Activated CD8-positive, alpha-beta memory T cell treated with anti-CD3 and anti-CD28 coated beads, Interleukin-2, amount 10 ng/mL, durations not matched to agents 7 days and 5 days (primary cell): ENCODE results near the gene PCED1B. TPM values are rescaled to one million over a fixed set of nuclear protein-coding genes. Genes with fewer than 3 reads are reported as not detected.

Experiments
- ATAC-seq: fragments of 150-1000 bp; cut with Tn5 transposase; one replicate; pipeline ENCODE4 v1.10.0; 2021; ENCODE audit warnings: moderate library complexity
- CTCF ChIA-PET: fragments of 350-600 bp; sonication (Branson Sonifier 250); formaldehyde crosslinking; loops from one replicate; lab custom pipeline; 2021; ENCODE audit warnings: antibody characterized with exemption; lab: Charles Lee
- DNase-seq: peaks from one replicate; pipeline ENCODE4 v3.0.0-alpha.2; 2020
- H3K27ac Mint-ChIP-seq: one replicate; pipeline ENCODE4 v1.8.0; 2021; ENCODE audit warnings: mild to moderate bottlenecking, mixed read lengths
- H3K27me3 Mint-ChIP-seq: one replicate; pipeline ENCODE4 v1.8.0; 2021; ENCODE audit warnings: mixed read lengths
- H3K36me3 Mint-ChIP-seq: one replicate; pipeline ENCODE4 v1.8.0; 2021; ENCODE audit warnings: mild to moderate bottlenecking, mixed read lengths
- H3K4me1 Mint-ChIP-seq: one replicate; pipeline ENCODE4 v1.8.0; 2021; ENCODE audit warnings: mixed read lengths
- H3K4me3 Mint-ChIP-seq: one replicate; pipeline ENCODE4 v1.8.0; 2021; ENCODE audit warnings: mild to moderate bottlenecking, moderate library complexity, mixed read lengths
- H3K9me3 Mint-ChIP-seq: one replicate; pipeline ENCODE4 v1.8.0; 2022; ENCODE audit warnings: low read depth, mixed read lengths
- total RNA-seq, 2 experiments: library from RNA; stranded (reverse); gene quantifications; one replicate each; pipeline ENCODE4 v1.2.3, GENCODE V29; 2021

The PCED1B gene
- total RNA-seq, 2 experiments from 2014 or later: 44.3 to 63.2 TPM

DNA sequence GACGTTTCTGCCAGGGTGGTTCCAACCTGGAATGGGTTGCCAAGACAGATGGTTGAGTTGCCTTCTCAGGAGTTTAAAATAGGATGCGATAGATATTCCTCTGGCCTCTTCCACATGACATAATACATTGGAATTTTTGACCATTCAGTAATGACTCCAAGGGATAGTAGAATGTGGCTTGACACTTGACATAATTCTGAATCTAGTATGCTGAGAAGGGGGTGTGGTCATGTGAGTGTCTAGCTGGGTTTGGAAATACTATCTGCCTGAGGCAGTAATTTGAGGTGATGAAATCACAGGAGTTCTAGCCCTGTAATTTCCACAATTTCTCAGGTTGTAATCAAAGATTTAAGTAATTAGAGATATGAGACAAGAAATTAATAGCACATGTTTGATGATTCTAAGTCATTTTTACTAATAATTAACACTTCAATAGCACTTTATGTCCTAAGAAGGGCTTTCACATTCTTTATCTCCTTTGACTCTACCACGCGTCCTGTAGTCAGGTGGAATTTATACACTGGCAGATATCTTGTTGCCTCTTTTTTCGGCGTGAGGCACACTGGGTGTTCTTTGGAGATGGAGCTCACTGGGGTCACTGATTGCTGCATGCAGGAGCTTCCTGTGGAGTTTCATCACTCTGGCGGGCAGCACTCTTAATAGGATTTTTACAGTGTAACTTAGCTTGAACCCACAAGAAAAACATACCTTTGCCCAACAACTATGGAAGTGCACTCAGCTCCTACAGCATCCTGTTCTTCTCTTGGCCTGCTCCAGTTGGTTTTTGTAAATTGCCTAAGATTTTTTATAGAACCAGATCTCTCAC, 3.6 kb downstream of the PCED1B start:
- H3K27ac Mint-ChIP-seq: peak overlapping the region; percentile 0

DNA sequence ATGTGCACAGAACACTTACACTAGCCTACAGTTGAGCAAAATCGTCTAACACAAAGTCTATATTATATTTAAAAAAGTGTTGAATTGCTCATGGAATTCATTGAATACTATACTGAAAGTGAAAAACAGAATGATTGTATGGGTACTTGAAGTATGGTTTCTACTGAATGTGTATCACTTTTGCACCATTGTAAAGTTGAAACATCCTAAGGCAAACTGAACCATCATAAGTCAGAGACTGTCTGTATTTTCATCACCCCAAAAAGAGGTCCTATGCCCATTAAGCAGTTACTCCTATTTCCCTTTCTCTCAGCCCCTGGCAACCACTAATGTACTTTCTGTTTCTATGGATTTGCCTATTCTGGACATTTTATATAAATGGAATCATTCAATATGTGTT, 4.8 kb downstream of the PCED1B start:
- no peaks in the 10 kb centered on the region for H3K9me3 Mint-ChIP-seq
- no peak for ATAC-seq
- DNase-seq: no peak
- H3K27me3 Mint-ChIP-seq: no peaks in the 10 kb centered on the region
- H3K36me3 Mint-ChIP-seq: peaks cover 3% of the 10 kb centered on the region
- peak overlapping the region; percentile 61 for H3K4me3 Mint-ChIP-seq
- CTCF ChIA-PET: interaction anchor here (1.0 to 2.7 kb wide), 6 partner anchors 110 to 314 kb away, joined by 3 to 11 read pairs (median 9); no protein-coding TSS in a partner anchor
- H3K27ac Mint-ChIP-seq: peak overlapping the region; percentile 84
- H3K4me1 Mint-ChIP-seq: peaks cover 58% of the 10 kb centered on the region

More for the DNA sequence above, 3.6 kb downstream of the PCED1B start:
- peaks cover 5% of the 10 kb centered on the region for H3K36me3 Mint-ChIP-seq
- H3K9me3 Mint-ChIP-seq: no peaks in the 10 kb centered on the region
- ATAC-seq (no peak), DNase-seq (no peak)
- CTCF ChIA-PET: interaction anchor here (0.6 to 2.4 kb wide), 5 partner anchors 12 to 1117 kb away, joined by 3 to 10 read pairs (median 4); no protein-coding TSS in a partner anchor
- peaks cover 68% of the 10 kb centered on the region for H3K4me1 Mint-ChIP-seq
- H3K27me3 Mint-ChIP-seq: no peaks in the 10 kb centered on the region
- no peak overlapping the region for H3K4me3 Mint-ChIP-seq

DNA sequence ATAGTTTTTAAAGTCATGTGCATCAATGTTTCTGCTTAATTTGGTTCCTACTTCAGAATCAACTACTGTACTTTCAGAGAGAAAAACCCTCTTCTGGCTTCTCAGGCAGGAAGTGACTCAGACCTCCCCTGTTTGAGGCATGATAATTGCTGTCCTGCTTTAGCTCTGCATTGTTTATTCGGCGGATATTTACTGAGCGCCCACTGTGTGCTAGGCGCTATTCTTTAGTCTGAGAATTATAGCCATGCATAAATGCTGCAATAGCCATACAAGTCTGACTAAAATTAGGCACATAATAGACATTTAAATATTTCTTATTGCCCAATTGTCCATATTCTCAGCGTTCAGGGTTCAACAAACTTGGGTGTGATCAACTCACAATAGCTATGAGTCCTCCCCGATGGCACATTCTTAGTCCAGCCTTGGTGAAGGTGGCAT, 6.4 kb downstream of the PCED1B start:
- DNase-seq: peak; percentile 79
- H3K4me3 Mint-ChIP-seq: peak overlapping the region; percentile 61
- peaks cover 11% of the 10 kb centered on the region for H3K36me3 Mint-ChIP-seq
- peak; percentile 96 for ATAC-seq
- CTCF ChIA-PET: interaction anchor here (0.8 to 2.7 kb wide), 11 partner anchors 12 to 312 kb away, joined by 3 to 11 read pairs (median 3); no protein-coding TSS in a partner anchor
- peak overlapping the region; percentile 84 for H3K27ac Mint-ChIP-seq
- peaks cover 54% of the 10 kb centered on the region for H3K4me1 Mint-ChIP-seq
- no peaks in the 10 kb centered on the region for H3K27me3 Mint-ChIP-seq
- H3K9me3 Mint-ChIP-seq: peaks cover 4% of the 10 kb centered on the region

DNA sequence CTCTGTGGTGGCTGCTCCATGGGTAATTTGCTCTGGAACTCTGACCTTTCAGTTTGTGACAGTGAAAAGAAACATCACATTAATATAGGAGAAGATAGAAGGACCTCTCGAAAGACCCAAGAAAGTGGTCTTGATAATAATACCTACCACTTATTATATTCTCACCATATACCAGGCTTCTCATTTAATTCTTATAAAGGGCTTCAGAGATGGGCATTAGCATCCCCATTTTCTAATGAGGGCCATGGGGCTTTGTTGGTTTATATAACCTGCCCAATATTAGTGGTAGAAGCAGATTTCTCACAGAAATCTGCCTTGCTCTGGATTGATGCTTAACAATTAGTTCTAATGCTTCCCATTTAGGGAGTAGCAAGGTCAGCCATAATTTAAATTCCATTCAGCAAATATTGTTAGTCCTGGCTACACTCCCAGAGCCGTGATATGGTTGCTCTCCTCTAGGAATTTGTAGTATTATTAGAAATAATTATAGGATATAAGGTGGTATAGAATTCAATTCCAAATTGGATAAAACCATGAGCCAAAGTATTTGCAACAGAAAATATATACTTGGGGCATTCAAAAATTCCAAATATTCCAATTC, 7.8 kb downstream of the PCED1B start:
- peaks cover 42% of the 10 kb centered on the region for H3K4me1 Mint-ChIP-seq
- H3K27ac Mint-ChIP-seq: no peak overlapping the region
- no peak for ATAC-seq
- peaks cover 15% of the 10 kb centered on the region for H3K36me3 Mint-ChIP-seq
- no peak overlapping the region for H3K4me3 Mint-ChIP-seq
- no peaks in the 10 kb centered on the region for H3K27me3 Mint-ChIP-seq
- no peak for DNase-seq
- peaks cover 4% of the 10 kb centered on the region for H3K9me3 Mint-ChIP-seq
- CTCF ChIA-PET: interaction anchor here (1.0 to 1.3 kb wide), 3 partner anchors 18 to 25 kb away, joined by 3 to 4 read pairs (median 3); no protein-coding TSS in a partner anchor

DNA sequence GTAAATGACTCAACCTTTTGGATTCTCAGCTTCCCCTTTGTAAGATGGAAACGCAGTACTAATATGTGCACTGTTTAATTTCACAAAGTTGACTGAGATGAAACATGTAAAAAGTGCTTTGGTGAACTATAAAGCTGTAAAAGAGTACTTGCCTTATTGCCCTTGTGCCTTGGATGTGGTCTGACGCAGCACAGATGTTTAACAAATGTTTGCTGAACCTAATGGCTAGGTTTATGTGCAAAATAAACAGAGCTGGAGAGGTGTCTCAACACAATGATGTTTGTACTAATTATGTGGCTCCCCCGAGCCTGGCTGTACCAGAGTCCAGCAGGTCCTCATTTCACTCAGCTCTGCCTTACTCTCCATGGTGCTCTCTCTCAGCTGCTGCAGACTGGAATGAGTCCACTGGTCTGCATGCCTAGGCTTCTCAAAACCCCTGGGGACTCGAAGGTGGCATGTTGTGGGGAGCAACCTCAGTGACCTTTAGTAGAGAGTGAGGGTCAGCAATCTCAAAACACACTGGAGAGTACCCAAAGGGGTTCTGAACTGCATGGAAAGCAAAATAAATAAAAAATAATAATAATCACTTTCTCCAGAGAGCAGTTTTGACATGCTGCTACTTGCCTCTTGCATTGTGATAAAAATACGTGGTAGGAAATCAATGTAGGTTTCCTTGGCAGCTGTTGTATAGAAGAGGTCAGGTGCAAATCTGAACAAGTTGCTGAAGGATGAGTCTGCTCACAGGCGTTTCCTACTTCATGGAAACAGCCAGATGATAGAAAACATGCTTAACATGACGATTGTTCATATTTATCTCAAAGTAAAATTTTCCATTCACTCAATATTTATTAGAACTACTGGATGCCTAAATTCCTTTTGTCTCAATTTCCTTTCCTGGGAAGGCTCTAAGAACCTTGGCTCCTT, 8.9 kb downstream of the PCED1B start:
- Mint-ChIP-seq H3K4me1 (peaks cover 31% of the 10 kb centered on the region), H3K36me3 (peaks cover 22% of the 10 kb centered on the region), H3K27ac (no peak overlapping the region), H3K4me3 (no peak overlapping the region), H3K27me3 (no peaks in the 10 kb centered on the region), H3K9me3 (peaks cover 4% of the 10 kb centered on the region)
- CTCF ChIA-PET: interaction anchor here (1.2 kb wide), 1 partner anchor 24 kb away, joined by 4 read pairs; no protein-coding TSS in a partner anchor
- no peak for ATAC-seq
- no peak for DNase-seq

DNA sequence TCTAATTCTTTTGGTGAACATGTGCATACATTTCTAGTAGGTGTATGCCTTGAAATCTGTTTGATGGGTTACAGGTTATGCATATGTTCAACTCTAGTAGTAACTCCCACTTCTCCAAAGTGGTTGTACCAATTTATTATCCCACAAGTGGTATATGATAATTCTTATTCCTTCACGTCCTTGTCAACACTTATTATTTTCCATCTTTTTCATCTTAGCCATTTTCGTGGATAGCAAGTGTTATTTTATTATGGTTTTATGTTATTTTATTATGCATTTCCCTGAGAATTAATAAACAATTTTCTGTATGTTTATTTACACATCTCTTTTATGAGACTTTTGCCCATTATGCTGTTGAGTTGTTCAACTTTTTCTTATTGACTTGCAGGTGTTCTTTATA, 11.6 kb downstream of the PCED1B start:
- Mint-ChIP-seq H3K4me1 (peaks cover 13% of the 10 kb centered on the region), H3K27ac (no peak overlapping the region), H3K9me3 (peaks cover 4% of the 10 kb centered on the region), H3K27me3 (no peaks in the 10 kb centered on the region), H3K36me3 (peaks cover 27% of the 10 kb centered on the region), H3K4me3 (no peak overlapping the region)
- DNase-seq: no peak
- CTCF ChIA-PET: no interaction called here
- no peak for ATAC-seq

DNA sequence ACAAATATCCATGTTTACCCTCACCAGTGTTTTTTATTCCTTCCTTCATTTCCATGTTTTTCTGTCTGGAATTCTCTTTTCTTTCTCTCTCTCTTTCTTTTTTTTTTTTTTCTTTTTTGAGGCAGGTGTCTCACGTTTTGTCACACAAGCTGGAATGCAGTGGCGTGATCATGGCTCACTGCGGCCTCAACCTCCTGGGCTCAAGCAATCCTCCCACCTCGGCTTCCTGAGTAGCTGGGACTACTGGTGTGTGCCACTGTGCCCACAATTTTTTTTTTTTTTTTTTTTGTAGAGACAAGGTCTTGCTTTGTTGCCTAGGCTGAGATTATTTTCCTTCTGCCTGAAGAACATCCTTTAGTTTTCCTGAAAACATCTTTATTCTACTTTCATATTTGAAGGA, 15.4 kb downstream of the PCED1B start:
- ATAC-seq (no peak), DNase-seq (no peak)
- H3K36me3 Mint-ChIP-seq: peaks cover 23% of the 10 kb centered on the region
- no peak overlapping the region for H3K4me3 Mint-ChIP-seq
- H3K27ac Mint-ChIP-seq: no peak overlapping the region
- H3K27me3 Mint-ChIP-seq: no peaks in the 10 kb centered on the region
- H3K9me3 Mint-ChIP-seq: peaks cover 2% of the 10 kb centered on the region
- H3K4me1 Mint-ChIP-seq: peaks cover 8% of the 10 kb centered on the region
- CTCF ChIA-PET: interaction anchor here (0.7 kb wide), 2 partner anchors 41 to 816 kb away, joined by 3 read pairs; no protein-coding TSS in a partner anchor

DNA sequence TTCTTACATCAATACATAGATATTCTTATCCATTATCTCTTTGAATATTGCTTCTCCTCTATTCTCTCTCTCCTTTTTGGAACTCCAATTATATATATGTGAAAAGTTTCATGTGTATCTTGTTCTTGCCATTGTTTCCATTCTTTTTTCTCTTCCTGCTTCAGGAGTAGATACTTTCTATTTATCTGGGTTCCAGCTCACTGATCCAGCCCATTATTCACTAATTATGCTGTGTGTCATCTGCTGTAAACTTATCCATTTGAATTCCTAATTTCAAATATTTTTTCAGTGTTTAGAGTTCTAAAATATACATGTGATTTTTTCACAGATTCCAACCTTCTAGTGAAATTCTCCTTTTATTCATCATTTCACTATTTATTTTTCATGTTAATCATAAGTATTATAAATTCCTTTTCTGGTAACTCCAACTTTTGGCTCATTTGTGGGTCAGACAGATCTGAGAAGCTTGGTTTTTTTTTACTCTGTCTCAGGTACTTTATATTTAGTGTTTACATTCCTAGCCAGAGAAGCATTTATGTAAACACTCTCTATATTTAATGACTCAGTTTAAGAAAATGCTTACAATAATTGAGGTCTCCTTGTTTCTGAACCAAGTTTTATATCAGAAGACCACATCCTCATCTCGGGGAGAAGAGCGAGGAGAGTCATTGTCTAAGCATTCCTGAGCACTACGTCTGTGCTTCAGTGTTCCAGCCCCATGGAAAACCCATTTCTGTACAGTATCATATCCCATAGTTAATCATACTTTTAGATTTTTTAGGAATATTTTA, 16.2 kb downstream of the PCED1B start:
- Mint-ChIP-seq H3K9me3 (no peaks in the 10 kb centered on the region), H3K36me3 (peaks cover 17% of the 10 kb centered on the region), H3K27me3 (no peaks in the 10 kb centered on the region), H3K4me3 (no peak overlapping the region), H3K27ac (no peak overlapping the region), H3K4me1 (peaks cover 8% of the 10 kb centered on the region)
- DNase-seq (no peak), ATAC-seq (no peak)
- CTCF ChIA-PET: interaction anchor here (0.7 kb wide), 2 partner anchors 42 to 815 kb away, joined by 3 read pairs; no protein-coding TSS in a partner anchor

DNA sequence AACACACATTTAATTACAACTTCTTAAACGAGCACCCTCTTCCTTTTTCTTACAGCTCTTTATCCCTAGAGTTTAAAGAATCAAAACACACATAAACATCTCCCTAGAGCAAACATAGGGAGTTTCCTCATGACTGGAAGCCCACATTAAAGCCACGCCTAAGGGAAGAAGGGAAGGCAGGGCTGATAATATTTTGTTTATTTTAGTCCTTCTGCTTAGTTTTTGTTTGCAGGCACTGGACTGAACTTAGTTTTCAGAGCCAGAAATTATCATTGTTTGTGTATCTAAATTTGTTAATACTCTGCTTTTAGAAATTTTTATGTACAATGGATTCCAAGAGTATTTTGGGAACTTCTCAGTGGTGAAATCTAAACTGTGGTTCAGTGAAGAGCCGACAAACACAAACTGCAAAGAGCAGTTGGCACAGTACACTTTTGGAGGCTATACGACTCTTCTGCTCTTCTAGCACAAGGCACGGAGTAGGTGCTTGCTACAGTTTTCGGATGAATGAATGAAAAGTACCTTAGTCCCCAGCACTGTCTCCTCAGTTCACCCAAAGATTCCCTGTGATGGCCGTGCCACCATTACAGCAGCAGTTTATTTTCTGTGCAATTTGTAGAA, 18.0 kb downstream of the PCED1B start:
- Mint-ChIP-seq H3K27ac (no peak overlapping the region), H3K4me3 (no peak overlapping the region), H3K36me3 (peaks cover 10% of the 10 kb centered on the region), H3K27me3 (no peaks in the 10 kb centered on the region), H3K4me1 (peaks cover 8% of the 10 kb centered on the region), H3K9me3 (no peaks in the 10 kb centered on the region)
- DNase-seq (no peak), ATAC-seq (no peak)
- CTCF ChIA-PET: no interaction called here

DNA sequence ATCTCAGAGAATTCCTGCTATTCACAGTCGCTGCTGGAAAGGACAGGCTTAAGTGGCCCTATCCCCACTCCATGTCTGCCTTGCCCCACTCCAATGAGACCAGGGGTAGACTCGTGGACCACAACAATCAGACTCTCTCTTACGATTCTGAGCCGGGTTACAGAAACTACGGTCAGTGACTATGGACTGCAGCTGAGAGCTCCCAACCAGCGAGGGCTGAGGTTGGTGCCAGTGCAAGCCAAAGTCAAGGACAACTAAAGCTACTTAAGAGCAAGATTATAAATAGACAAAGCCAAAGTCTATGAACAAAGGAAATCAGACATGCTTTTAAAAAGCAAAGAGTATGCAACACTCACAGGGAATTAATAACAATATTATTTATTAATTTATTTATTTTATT, 18.7 kb downstream of the PCED1B start:
- Mint-ChIP-seq H3K27me3 (no peaks in the 10 kb centered on the region), H3K36me3 (peaks cover 7% of the 10 kb centered on the region), H3K4me3 (no peak overlapping the region), H3K9me3 (no peaks in the 10 kb centered on the region), H3K27ac (no peak overlapping the region), H3K4me1 (peaks cover 8% of the 10 kb centered on the region)
- no peak for DNase-seq
- ATAC-seq: no peak
- CTCF ChIA-PET: no interaction called here

DNA sequence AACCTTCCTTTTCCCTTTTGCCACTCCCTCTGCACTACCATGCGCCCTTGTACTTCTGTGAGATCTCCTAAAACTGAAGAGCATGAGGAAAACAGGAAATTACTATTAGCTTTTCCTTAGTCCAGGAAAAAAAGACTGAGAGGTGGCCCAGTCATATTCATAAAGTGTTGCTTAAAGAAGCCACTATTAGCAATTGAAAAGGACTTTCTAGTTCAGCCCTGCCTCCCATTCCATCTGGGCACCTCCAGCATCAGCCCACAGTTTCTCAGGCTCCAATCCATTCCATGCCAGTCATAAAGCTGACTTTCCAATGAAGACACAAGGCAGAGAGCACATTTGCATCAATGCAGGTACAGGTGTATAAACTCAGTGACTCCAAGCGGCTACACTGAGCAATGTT, 20.2 kb downstream of the PCED1B start:
- H3K36me3 Mint-ChIP-seq: peaks cover 3% of the 10 kb centered on the region
- CTCF ChIA-PET: no interaction called here

DNA sequence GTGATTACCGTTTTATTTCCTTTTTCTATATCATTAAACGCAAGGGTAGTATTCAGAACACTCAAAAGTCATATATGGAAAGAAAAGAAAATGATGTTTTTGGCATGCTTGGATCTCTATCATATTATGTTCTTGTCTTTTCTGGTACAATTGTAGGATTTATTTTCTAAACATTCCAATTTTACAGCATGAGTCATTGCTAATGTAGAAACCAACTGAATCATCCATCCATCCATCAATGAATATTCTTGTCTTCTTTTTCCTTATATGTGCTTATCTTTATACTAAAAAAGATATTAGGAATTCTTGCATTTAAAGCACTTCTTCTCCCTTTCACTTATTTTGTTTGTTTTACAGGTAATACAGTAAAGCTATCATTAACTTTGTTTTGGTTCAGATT, 20.7 kb downstream of the PCED1B start:
- no peak overlapping the region for H3K27ac Mint-ChIP-seq
- DNase-seq (no peak), ATAC-seq (no peak)
- peaks cover 7% of the 10 kb centered on the region for H3K4me1 Mint-ChIP-seq
- CTCF ChIA-PET: no interaction called here
- no peaks in the 10 kb centered on the region for H3K27me3 Mint-ChIP-seq
- peaks cover 3% of the 10 kb centered on the region for H3K36me3 Mint-ChIP-seq
- H3K9me3 Mint-ChIP-seq: no peaks in the 10 kb centered on the region
- no peak overlapping the region for H3K4me3 Mint-ChIP-seq

More for the DNA sequence above, 20.2 kb downstream of the PCED1B start:
- peaks cover 8% of the 10 kb centered on the region for H3K4me1 Mint-ChIP-seq
- H3K4me3 Mint-ChIP-seq: no peak overlapping the region
- DNase-seq (no peak), ATAC-seq (no peak)
- H3K27me3 Mint-ChIP-seq: no peaks in the 10 kb centered on the region
- H3K27ac Mint-ChIP-seq: no peak overlapping the region
- H3K9me3 Mint-ChIP-seq: no peaks in the 10 kb centered on the region
